GM10847 (cell line): ENCODE measurements around the gene PLPP2.

Source experiments
- POLR2A ChIP-seq: IDR thresholded peaks from 2 replicates; pipeline ENCODE4 v1.6.1; 2011; ENCODE audit not compliant: insufficient read length; ENCODE audit errors: extremely low read depth

The PLPP2 gene

DNA sequence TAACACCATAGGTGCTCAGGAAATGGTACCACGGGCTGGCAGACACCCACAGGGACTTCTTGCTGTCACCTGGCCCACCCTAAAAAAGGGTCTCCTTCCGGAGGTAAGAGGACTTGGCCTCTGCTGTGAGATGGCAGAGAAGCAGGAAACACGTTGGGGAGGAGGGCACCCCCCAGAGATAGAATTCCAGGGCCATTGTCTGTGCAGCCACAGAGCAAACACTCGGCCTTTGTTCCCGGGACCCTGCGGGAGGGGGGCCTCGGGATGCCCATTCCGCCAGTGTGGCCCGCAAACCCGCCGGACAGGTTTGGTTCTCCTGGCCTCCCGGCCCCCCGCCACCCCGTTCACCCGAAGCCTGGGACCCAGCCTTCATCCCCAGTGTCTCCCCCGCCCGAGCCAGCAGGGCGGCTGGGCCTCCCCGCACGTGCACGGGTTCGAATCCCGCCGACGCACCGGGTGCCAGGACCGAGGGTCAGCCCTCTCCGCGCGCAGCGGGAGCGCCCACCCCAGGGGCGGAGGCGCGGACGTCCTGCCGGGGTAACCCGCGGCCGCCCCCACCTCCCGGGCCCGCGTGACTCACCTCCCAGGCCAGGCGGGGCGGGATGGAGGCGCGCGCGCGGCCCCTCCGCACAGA lies 714 bp downstream of the PLPP2 start:
- TF ChIP-seq POLR2A, result no peak

DNA sequence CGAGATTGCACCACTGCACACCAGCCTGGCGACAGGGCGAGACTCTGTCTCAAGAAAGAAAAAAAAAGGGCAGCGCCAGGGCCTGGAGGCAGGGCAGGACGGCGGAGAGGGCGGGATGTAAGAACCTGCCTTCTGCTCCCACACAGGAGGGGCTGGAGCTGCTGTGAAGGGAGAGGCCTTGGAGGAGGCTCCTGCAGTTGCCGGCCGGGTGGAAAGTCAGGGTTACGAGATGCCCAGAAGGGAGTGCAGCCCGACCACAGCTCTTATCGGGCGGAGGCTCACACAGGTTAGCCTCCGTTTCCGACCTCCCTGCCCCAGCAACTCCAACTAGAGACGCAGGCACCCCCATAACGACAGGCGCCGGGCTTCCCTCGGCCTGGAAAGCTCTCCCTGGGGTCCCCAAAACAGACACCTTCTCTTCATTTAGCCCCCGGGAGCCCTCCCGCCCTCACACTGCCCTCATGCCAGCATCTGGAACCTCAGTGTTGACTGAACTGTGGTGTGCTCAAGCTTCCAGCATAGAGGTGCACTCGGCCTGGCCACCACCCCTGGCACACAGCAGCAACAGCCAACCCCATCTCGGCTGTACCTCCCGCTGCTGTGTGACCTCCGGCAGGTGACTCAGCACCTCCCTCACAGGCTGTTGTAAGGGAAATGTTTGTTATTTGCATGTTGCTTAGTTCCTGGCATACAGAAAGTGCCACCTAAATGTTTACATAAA lies 1.4 kb downstream of the PLPP2 start:
- no peak for TF ChIP-seq POLR2A

- no peak for TF ChIP-seq POLR2A
Observed at GRCh38 chr19:288911-289310, 2.3 kb downstream of the PLPP2 start.

DNA sequence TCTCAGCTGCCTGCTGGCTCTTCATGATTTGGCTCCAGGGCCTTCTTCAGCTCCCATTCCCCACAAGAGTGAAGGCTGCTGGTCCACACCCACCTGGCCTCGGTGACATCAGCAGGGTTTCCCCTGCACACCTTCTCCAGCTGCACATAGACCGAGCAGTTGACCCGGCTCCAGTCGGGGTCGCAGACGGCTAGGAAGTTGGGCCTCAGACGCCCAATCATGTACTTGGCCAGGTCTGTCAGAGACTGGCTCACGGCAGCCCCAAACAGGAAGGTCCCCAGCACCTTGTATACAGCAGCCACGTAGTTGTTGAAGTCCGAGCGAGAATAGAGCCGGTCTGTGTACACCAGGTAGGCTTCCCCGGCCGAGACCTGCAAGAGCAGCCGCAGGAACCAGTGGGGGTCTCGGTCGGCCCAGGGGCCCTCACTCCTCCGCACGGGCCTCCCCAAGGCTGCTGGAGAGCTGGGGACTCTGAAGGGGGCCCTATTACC lies 3.8 kb downstream of the PLPP2 start:
- no peak for TF ChIP-seq POLR2A

GRCh38 chr19:283395-283794 lies 7.8 kb downstream of the PLPP2 start:
- no peak for TF ChIP-seq POLR2A

- no peak for TF ChIP-seq POLR2A
Observed at GRCh38 chr19:282501-282900, 8.7 kb downstream of the PLPP2 start.

GRCh38 chr19:281992-282391 lies 9.2 kb downstream of the PLPP2 start:
- TF ChIP-seq POLR2A, result no peak

- TF ChIP-seq POLR2A, result no peak
Observed at GRCh38 chr19:281156-281853, 9.9 kb downstream of the PLPP2 start.

GRCh38 chr19:280541-281009 lies 10.6 kb downstream of the PLPP2 start:
- no peak for TF ChIP-seq POLR2A

GRCh38 chr19:279656-280055 lies 11.5 kb downstream of the PLPP2 start:
- no peak for TF ChIP-seq POLR2A

DNA sequence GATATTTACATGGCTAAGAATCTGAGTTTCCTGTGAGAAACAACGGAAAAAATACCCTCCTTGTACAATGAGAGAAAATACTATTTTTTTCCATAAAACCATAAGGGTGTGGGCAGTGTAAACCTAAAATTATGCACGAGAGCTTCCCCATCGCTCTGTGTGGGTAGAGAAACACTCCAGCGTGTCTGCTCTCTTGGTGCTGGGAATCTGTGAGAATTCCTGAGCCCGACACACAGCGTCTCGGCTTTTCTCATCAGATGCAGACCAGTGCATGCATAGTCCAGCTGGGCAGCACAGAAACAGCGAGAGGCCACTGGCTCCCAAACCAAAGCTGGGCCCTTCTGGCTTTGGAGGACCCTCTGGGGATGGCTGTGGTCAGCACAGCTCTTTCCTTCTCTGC lies 12.0 kb downstream of the PLPP2 start:
- TF ChIP-seq POLR2A, result no peak

DNA sequence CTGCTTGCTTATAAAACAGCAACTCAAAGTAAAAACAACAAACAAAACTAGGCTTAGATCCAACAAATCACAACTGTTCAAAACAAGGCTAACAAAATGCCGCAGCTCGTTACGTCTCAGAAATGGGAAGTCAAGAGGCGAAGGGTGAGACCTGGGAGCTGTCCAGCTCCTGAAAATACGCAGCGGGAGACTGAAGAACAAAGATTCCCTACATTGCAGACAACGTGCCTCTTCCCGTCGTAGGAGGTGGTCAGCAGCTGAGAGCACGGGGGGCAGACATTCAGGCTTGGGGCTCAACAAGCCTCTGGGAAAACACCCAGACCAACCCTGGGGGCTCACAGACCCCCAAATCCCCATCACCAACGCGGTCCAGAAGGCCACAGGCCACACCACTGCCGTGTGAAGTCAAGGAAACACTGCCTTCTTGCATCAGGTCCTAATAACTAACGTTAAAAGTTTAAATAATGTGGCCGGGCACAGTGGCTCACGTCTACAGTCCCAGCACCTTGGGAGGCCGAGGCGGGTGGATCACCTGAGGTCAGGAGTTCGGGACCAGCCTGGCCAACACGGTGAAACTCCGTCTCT lies 13.5 kb downstream of the PLPP2 start:
- TF ChIP-seq POLR2A, result no peak

DNA sequence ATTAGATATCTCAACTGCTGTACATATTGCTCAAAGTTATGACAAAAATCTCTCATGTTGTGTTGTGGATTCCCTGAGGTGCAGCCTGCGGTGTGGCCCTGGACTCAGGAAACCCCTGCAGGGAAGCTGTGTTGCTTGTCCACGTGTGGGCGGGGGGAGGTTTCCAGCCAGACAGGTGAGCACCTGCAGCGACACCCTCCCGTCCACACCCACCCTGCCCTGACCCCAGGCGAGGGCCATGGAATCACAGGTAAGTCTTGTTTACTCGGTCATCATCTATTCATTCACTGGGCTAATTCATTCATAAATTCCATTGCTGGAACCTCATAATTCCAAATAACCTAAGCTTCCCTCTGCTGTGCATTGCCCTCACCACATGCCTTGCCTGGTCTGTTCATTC lies 14.1 kb downstream of the PLPP2 start:
- TF ChIP-seq POLR2A, result no peak

GRCh38 chr19:275958-276646 lies 15.1 kb downstream of the PLPP2 start:
- TF ChIP-seq POLR2A, result no peak

DNA sequence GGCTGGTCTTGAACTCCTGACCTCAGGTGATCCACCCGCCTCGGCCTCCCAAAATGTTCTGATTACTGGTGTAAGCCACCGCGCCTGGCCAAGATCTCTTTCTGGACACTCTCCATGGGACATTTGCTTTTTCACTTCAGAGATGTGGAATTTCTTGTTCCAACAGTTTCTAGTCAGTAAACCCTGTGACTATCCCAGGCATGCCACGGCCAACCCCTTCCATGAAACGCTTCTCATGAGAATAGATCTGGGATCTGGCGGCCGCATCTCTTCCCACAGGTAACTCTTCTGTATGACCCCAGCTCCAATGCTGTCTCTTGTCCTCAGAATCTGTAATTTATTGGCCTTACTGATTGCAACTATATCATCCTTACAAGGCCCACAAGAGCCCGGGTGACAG lies 16.2 kb downstream of the PLPP2 start:
- TF ChIP-seq POLR2A, result no peak
